GM21619 (cell line): ENCODE measurements around the gene EDN1.
A peak's percentile ranks its signal among the peaks of the same experiment; 100 is the strongest.
"Not testable (repeated sequence)": the region's sequence is repeated elsewhere in the genome, so short reads cannot be mapped to it uniquely, and the experiment has no call there.

Experiments used
- ATAC-seq: cut with Tn5 transposase; IDR thresholded peaks from one replicate; pipeline ENCODE4 v1.9.1; 2021; ENCODE audit not compliant: unreplicated experiment

Gene EDN1

DNA sequence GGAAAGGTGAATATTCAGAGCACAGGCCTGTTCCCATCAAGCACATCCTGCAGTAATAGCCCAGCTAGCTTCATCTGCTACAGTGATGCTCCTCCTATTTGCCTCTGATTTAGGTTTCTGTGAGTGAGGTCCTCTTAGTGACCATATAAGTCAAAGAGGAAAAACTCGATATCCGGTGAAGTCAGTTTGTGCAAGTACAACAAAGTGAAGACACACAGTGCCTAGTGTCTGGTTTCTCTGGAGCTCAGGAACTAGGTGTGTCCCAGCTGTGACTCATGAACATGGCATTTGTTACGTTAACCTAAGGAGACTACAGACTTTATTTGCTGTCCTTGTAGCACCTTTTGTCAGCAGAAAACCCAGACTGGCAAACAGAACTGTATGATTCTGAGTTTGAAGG, 33.9 kb downstream of the EDN1 start:
- no peak for ATAC-seq

- ATAC-seq: no peak
These were observed 34.6 kb downstream of the EDN1 start for GRCh38 chr6:12324748-12325147.

DNA sequence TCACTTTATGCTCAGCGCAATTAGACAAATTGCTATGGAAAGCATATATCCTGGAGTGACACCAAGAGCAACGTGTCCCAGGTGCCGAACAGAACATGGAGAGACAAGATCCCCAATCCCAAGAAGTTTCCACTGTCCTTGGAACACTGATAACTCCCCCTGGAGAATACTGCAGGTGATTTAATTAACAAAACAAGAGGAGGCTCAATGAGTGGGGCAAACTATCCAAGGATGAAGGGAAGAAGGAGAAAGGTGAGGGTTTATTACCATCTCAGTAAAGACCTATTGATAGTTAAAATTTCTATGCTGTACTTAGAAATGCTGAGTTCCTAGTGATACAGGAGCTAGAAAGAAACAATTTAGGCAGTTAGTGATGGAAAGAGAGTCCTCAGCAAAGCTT, 35.7 kb downstream of the EDN1 start:
- no peak for ATAC-seq

DNA sequence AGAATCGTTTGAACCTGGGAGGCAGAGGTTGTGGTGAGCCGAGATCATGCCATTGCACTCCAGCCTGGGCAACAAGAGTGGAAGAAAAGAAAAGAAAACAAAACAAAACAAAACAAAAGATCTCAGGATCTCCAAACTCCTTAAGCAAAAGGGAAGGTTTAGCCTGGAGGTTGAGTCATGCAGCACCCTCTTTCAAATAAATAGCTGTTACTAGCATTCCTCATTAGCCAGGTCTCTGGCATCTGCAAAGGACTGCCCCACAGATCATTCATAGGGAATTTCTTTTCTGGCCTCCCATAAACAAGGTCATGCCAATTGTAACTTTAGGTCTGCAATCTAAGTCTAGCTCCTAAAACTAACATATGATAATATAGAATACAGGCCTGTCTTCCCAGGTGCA, 37.2 kb downstream of the EDN1 start:
- ATAC-seq: no peak

- ATAC-seq: no peak
These were observed 37.8 kb downstream of the EDN1 start for GRCh38 chr6:12327988-12328387.

DNA sequence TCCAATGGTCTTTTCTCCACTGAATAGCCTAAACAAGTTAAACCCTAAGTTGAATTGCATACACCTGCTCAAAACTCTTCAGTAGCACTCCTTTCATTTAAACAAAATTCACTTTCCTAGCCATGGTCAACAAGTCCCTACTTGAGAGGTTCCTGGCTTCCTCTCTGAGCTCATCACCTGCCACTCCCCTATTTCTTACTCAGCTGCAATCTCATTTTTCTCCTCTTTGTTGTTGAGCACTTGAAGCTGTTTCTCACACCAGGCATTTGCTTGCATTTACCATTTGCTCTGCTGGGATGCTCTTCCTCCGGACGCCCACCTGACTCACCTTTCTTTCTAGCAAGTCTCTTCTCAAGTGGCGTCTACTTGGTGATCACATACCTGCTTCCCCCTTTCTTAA, 38.5 kb downstream of the EDN1 start:
- no peak for ATAC-seq

GRCh38 chr6:12331474-12331873, 41.3 kb downstream of the EDN1 start:
- ATAC-seq: no peak

DNA sequence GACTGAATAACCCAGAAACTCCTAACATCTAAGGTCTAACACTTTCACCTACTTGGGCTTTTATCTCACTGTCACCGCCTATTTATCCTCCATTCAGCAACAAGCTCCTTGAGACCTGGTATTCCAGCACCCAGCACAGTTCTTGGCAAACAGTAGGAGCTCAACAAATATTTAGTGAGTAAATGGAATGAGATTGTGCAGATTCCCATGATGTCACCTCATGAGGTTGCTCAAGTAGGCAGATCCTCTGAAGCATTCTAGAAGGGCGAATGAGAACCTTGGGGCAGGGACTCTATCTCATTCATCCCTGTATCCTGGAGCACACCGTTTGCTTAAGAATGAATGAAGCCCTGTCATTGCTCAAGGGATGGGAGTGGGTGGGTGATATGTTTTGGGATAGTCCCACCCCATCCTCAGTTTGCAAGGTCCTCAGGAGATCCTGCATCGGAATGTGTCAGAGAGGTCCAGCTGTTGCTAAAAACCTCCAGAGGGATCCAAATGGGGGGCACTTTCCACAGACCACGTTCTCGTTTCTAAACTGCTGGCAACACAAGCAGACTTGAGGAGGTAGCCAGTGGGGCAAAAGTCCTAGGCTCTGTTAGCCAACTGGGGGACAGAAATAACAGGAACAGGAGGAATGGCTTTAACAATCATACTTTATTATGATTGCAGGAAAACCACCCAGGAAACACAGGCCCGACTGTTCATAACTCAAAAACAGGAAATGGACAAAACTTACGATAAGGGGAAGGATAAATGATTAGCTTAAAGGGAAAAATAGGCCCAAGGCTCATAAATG, 42.0 kb downstream of the EDN1 start:
- ATAC-seq: no peak

- ATAC-seq: not testable (repeated sequence)
These were observed 42.6 kb downstream of the EDN1 start for GRCh38 chr6:12332750-12333079.

DNA sequence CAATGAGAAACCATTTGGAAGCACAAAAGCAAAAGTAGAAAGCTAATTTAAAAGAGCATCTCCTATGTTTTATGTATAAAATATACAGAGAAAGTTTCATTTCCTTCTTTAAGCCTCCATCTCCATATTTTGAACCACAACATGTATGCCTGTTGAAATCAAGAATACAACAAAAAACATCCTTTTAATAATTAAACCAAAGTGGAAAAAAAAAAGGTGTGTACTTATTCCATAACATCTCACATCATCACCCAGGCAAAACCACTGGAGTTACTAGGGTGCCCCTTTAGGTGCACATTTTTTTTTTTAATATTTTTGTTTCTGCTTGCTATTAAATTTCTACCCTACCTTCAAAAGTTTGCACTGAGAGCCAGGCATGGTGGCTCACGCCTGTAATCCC, 43.0 kb downstream of the EDN1 start:
- ATAC-seq: no peak

DNA sequence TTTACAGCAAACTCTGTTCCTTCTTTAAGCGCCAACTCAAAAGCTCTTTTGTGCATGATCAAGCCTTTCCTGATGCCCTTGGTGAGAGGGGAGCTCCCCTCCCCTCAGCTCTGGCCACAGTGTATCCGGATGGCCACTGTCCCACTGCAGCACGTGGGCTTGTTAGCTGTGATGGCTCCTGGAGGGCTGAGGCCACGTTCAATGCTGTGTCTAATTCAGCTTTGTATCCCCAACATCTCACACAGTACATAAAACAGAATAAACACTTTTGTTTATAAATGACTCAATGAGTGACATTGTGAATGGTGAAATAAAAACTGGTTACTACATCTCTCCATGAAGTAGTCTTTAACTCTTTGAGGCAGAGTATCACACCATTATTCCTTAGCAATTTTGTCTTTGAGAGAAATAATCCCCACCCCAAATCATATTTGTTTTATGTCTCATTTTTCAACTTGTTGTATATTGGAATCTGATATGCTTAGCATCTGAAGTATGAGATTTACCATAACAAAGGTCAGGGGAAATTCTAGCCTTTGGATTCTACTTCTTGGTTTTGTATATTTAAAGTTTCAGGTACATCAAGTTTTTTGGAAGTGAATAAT, 44.5 kb downstream of the EDN1 start:
- no peak for ATAC-seq

DNA sequence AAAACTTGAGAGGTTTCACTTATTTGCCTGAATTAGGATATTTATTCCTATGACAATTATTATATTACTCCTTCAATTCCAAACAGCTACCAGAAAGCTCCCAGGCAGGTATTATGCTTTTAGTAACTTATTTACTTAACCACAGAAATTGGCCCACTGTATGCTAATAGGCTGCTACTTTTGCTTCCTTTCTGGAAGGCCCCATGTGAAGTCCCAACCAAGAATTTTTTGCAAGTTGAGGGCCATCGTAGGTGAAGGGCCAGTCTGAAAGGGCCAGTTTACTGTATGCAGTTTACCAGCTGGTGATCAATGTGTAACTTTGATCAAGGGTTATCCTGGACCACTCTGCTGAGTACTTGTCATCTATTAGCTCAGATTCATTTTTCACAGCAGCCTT, 45.0 kb downstream of the EDN1 start:
- peak; percentile 73 for ATAC-seq

DNA sequence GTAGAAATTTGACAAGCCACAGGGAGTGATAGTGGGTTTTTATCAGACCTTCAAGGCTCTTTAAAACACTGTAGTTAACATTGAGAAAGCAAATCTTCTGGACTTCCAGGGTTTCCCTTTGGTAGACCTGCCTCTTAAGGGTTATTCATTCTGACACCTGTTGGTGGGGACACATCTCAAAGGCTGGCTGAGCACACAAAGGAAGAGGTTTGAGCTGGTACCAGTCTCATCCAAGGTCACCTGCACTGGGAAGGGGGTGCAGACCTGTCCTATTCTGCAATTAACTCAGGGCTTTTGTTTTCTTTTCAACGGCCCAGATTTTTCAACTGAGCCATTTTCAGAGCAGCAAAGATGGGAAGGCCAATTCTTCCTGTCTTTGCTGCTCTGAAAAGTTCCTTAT, 45.6 kb downstream of the EDN1 start:
- ATAC-seq: no peak

GRCh38 chr6:12336121-12336971, 46.2 kb downstream of the EDN1 start:
- ATAC-seq: no peak

GRCh38 chr6:12339022-12339421, 48.9 kb downstream of the EDN1 start:
- ATAC-seq: no peak

DNA sequence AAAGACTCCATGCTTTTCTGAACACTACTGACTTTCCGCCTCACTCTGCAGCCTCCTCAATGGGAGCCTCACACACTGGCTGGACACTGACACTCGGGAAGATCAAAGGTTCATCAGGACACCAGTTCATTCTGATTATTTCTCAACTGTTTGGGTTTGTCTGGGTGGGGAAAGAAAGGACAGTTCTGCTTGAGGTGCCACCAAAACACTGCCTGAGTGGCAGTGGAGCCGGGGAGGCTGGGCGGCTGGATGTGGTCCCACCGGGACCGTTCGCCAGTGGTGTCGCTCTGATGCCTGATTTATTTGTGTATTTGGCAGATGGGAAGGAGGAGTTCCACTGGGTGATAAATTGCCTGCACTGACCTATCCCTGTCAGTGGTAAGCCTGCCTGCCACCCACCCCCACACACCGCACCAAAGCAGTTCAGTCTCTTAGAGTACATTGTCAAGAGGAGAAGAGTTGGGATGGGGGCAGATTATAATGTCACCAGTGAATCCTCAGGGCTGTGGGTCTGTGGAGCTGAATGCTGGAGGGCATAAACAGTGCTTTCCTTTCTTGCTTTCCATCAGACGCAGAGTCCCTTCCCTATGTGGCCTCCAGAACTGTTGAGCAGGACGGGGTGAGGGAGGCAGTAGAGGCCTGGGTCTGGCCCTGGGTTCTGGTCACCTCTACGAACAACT, 49.8 kb downstream of the EDN1 start:
- no peak for ATAC-seq

- ATAC-seq: no peak
These were observed 50.3 kb downstream of the EDN1 start for GRCh38 chr6:12340488-12340818.

GRCh38 chr6:12342664-12343063, 52.5 kb downstream of the EDN1 start:
- ATAC-seq: no peak

- ATAC-seq: no peak
These were observed 52.9 kb downstream of the EDN1 start for GRCh38 chr6:12343122-12343439.

- no peak for ATAC-seq
These were observed 53.4 kb downstream of the EDN1 start for GRCh38 chr6:12343440-12344162.

GRCh38 chr6:12344296-12344695, 54.1 kb downstream of the EDN1 start:
- ATAC-seq: no peak
